Ovary (tissue), 10 donors: Measurements from ENCODE around the gene C1orf115. TPM values are rescaled to one million over a fixed set of nuclear protein-coding genes. Genes with fewer than 3 reads are reported as not detected.
A peak's percentile ranks its signal among the peaks of the same experiment; 100 is the strongest.

Experiments used
- DNase-seq, 5 donors: peaks; one replicate each; pipeline ENCODE4 v3.0.0-alpha.2; 2019 to 2020
- H3K27ac ChIP-seq, 2 donors: fragments of 200-600 bp; one replicate each; pipeline versions ENCODE4 v1.5.1 to v1.8.0; 2019 to 2022
- H3K27me3 ChIP-seq: fragments of 200-600 bp; one replicate; pipeline ENCODE4 v1.8.0; 2022
- H3K36me3 ChIP-seq: fragments of 200-600 bp; sonication (generic); one replicate; pipeline ENCODE4 v1.5.1; 2019
- H3K4me1 ChIP-seq: one replicate; pipeline ENCODE4 v1.8.1; 2013; ENCODE audit warnings: mild to moderate bottlenecking, moderate library complexity; ENCODE audit not compliant: insufficient read depth
- H3K4me3 ChIP-seq: fragments of 200-600 bp; sonication (generic); one replicate; pipeline ENCODE4 v1.5.1; 2017
- H3K9me3 ChIP-seq, 2 donors: fragments of 200-600 bp in 1 of 2; sonication (generic) in 1 of 2; one replicate each; pipeline versions ENCODE4 v1.5.1 to v1.8.1; 2013 to 2019; ENCODE audit warnings: mild to moderate bottlenecking in 1 of 2, moderate library complexity in 1 of 2
- CTCF ChIP-seq, 3 donors: fragments of 450-650 bp in 2 of 3; fragments of 200-600 bp in 1 of 3; IDR thresholded peaks; one replicate each; pipeline versions ENCODE4 v1.5.1 to v1.8.0; 2016 to 2022; ENCODE audit warnings: antibody characterized with exemption in 3 of 3, mild to moderate bottlenecking in 1 of 3
- EP300 ChIP-seq: sonication (generic); formaldehyde crosslinking; IDR thresholded peaks from one replicate; pipeline ENCODE4 v1.6.1; 2017; ENCODE audit warnings: antibody characterized with exemption
- POLR2A ChIP-seq: fragments of 450-650 bp; IDR thresholded peaks from one replicate; pipeline ENCODE4 v1.6.1; 2017; ENCODE audit warnings: antibody characterized with exemption, mild to moderate bottlenecking, moderate library complexity
- WGBS, 3 donors: extraction: QIAGEN DNeasy Blood & Tissue Kit in 1 of 3; methylation state at CpG; one replicate each; pipeline versions ENCODE4 v1.1.5 to v1.1.7; 2013 to 2017; 5-methylcytosine and 5-hydroxymethylcytosine counted together
- intact Hi-C, 4 donors: fragments of 100-400 bp; cut with DNase I; formaldehyde crosslinking; loops; one replicate each; pipeline versions ENCODE4 v1.11.0 to v1.15.1; 2022 to 2023
- long read RNA-seq, 3 donors: library from polyadenylated mRNA in 2 of 3; unstranded in 2 of 3; transcript quantifications; one replicate each; pipeline ENCODE4 v2.0.0 and lab custom pipeline, GENCODE V29; 2021 to 2026
- polyA plus RNA-seq, 2 donors: library from polyadenylated mRNA; stranded (reverse); fragments of 200-250 nt in 1 of 2; fragments of 350-450 nt in 1 of 2; fragmentation: Illumina TruSeq in 1 of 2; extraction: RNeasy Lipid Tissue Mini Kit (QIAGEN cat#74804) in 1 of 2; gene quantifications; one replicate each; pipeline ENCODE4 v1.2.3, GENCODE V29; 2013 to 2014
- total RNA-seq, 7 donors: library from RNA; depleted of rRNA in 2 of 7; stranded (reverse); fragments of >200 nt in 2 of 7; fragmentation: NEBNext Ultra II Directional in 3 of 7; extraction: Animal tissue kit (Norgen Biotek cat#: 25700) in 3 of 7; gene quantifications; one replicate each; pipeline versions ENCODE4 v1.1.0 to v1.2.4, GENCODE V29; 2016 to 2023
- donor health status: DM: no; HTN: no; CAD: no; lungs with moderate emphysema.
- donor health status: DM: no; HTN: no; CAD: no.
- donor health status: Bipolar disorder and iron deficiency.
- donor health status: DM: yes; HTN: yes; CAD: no.
- donor health status: DM: no; HTN: no; CAD: no.
- donor health status: DM: yes; HTN: yes; CAD: no.

The C1orf115 gene
- total RNA-seq (10 to 100 TPM; 10.0 to 19.8 (median 13.2) TPM), polyA plus RNA-seq (10 to 100 TPM; 20.3 to 23.8 TPM)
- long read RNA-seq, donor 1, partial matches to known transcripts: 21 of 23 reads
- long read RNA-seq, donor 1, other reads (novel, unspliced or antisense): 0 of 23 reads
- long read RNA-seq, donor 2, transcript C1orf115-201 (2 exons, 3,413 nt): major isoform, 27 of 38 reads
- long read RNA-seq, donor 2, partial matches to known transcripts: 11 of 38 reads
- long read RNA-seq, donor 2, other reads (novel, unspliced or antisense): 0 of 38 reads
- long read RNA-seq, donor 3, transcript C1orf115-201 (2 exons, 3,413 nt): major isoform, 121 of 128 reads
- long read RNA-seq, donor 3, partial matches to known transcripts: 7 of 128 reads
- long read RNA-seq, donor 3, other reads (novel, unspliced or antisense): 0 of 128 reads

- Histone ChIP-seq H3K27ac (peak within 1 kb of the TSS; percentile 5 to 58), H3K9me3 (no peaks in the 10 kb centered on the region), H3K27me3 (no peaks in the 10 kb centered on the region), H3K4me1 (peaks cover 2% of the 10 kb centered on the region), H3K36me3 (no peaks in the 10 kb centered on the region), H3K4me3 (peak within 1 kb of the TSS; percentile 49)
- 2 to 4% (median 4%) methylated on average over 66 to 96 of the region's 96 CpGs for WGBS, 3 donors
- intact Hi-C loops: loop anchor here in 2 of 4 donors (2.0 to 5.0 kb wide), 2 partner anchors 42 kb away; no protein-coding TSS in a partner anchor
- peak; percentile 72 to 90 (median 78) for DNase-seq
- no peak for TF ChIP-seq EP300
- peak; percentile 91 to 97 (median 95) for TF ChIP-seq CTCF (IDR thresholded peaks at IDR 0.05)
- peak; percentile 30 for TF ChIP-seq POLR2A
Observed at GRCh38 chr1:220690140-220691052, at the start of gene C1orf115. Gene C1orf115 (plus strand): TSS chr1:220690363. CDS start chr1:220690403, 40 bp downstream.

GRCh38 chr1:220642285-220642684, 47.9 kb upstream of the C1orf115 start:
- Histone ChIP-seq H3K27me3 (no peaks in the 10 kb centered on the region), H3K36me3 (no peaks in the 10 kb centered on the region), H3K4me1 (no peaks in the 10 kb centered on the region), H3K4me3 (no peak overlapping the region), H3K9me3 (no peaks in the 10 kb centered on the region), H3K27ac (no peak overlapping the region)
- intact Hi-C loops: no loop called here
- TF ChIP-seq EP300 (no peak), POLR2A (no peak), CTCF (IDR thresholded peaks at IDR 0.05) (no peak)
- no peak for DNase-seq
- 86 to 90% (median 88%) methylated on average over 4 of the region's 4 CpGs for WGBS, 3 donors

GRCh38 chr1:220652995-220653394, 37.2 kb upstream of the C1orf115 start:
- H3K4me3 ChIP-seq: no peak overlapping the region
- H3K27ac ChIP-seq: no peak overlapping the region
- intact Hi-C loops: no loop called here
- DNase-seq: no peak
- H3K27me3 ChIP-seq: no peaks in the 10 kb centered on the region
- TF ChIP-seq EP300 (no peak), POLR2A (no peak), CTCF (IDR thresholded peaks at IDR 0.05) (no peak)
- H3K4me1 ChIP-seq: no peaks in the 10 kb centered on the region
- no peaks in the 10 kb centered on the region for H3K36me3 ChIP-seq
- H3K9me3 ChIP-seq: no peaks in the 10 kb centered on the region
- 91 to 94% (median 93%) methylated on average over 13 of the region's 13 CpGs for WGBS, 3 donors

GRCh38 chr1:220655509-220655908, 34.7 kb upstream of the C1orf115 start:
- no peak overlapping the region for H3K27ac ChIP-seq
- H3K4me3 ChIP-seq: no peak overlapping the region
- no peaks in the 10 kb centered on the region for H3K9me3 ChIP-seq
- 88 to 100% (median 91%) methylated on average over 1 of the region's 1 CpG for WGBS, 3 donors
- H3K36me3 ChIP-seq: no peaks in the 10 kb centered on the region
- DNase-seq: no peak
- no peaks in the 10 kb centered on the region for H3K4me1 ChIP-seq
- H3K27me3 ChIP-seq: no peaks in the 10 kb centered on the region
- intact Hi-C loops: no loop called here
- TF ChIP-seq EP300 (no peak), POLR2A (no peak), CTCF (IDR thresholded peaks at IDR 0.05) (no peak)
